Fibroblast of skin of right biceps (primary cell): ENCODE results near the gene CTU2.
A peak's percentile ranks its signal among the peaks of the same experiment; 100 is the strongest.

ENCODE experiments used
- DNase-seq: peaks from one replicate; pipeline ENCODE4 v3.0.0-alpha.2; 2013

The CTU2 gene

DNA sequence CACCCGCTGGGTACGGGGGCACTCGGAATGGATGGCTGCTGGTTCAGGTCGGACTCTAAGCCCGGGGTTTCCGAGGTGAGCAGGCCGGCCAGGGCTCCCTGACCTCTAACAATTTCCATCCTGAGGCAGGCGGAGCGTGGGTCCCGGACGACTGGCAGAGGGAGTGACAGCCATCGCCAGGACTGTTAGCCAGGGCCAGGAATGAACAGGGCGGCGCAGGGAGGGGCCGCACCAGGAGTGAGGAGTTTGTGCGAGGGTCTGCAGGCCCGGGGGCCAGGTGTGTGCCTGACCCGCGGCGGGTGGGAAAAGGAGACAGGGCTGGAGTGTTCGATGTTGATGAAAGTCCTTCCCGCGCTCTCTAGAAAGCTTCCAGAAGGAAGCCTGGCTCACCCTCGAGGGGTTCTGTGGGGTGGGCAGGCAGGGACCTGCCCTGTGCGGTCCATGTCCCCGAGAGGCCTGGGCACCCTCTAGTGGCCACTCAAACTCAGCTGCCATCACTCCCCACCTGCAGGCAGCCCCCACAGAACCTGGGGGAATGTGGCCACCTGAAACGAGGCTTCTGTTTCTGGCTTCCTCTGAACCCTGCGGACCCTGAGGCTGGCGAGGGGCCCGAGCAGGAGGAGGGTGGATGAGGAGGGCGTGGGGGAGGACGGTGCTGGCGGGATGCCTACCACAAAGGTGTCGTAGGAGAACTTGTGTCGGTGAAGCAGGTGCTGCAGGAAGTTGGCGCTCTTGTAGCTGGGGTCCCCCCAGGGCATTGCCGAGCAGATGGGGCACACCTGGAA, 8.3 kb upstream of the CTU2 start:
- DNase-seq = no peak

DNA sequence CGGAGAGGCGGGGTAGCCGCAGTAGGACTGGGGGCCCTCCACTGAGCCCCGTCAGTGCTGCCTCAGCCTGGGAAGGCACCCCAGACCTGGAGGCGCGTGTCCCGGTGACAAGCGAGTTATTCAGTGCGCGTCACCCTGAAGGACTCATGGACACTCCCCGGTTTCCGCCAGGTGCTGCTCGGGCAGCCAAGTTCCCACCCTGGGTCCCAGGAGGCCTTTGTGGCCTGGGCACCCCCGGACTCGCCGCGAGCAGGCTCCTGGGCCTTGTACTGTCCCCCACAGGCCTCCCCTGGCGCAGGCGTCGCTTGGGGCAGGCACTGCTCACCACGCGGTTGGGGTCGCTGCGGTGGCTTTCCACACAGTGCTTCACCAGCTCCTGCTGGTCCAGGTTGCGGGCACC, 7.7 kb upstream of the CTU2 start:
- no peak for DNase-seq

DNA sequence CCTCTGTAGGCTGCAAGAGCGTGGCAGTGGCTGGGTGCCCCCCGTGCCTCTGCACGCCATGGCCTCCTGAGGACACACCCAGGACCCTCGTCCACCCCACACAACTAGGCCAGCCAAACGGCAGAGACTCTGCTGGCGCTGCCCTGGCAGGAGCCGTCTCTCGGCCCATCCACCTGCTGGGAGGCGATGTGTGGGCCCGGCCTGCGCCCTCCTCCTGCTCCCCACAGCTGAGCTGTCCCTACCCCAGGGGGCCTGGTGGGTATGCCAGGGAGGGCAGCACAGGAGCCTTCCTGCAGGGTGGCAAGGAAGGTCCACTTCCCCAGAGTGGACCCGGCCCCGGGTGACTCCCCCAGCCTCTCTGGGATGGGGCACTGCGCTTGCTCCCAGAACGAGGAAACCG, 7.1 kb upstream of the CTU2 start:
- DNase-seq = no peak

DNA sequence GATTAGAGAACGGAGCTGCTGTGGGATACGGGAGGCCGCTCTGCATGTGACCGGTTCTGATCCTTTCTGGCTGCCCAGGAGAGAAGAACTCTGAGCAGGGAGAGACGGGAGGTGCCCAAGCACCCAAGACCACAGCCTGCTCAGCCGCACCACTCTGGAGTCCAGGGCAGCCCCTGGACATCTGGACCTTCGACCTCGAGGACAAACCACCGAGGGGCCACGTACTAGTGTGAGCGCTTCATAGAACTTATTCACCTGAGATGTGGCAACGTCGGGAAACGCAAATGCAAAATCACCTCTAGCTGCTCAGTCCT, 6.0 kb upstream of the CTU2 start:
- DNase-seq = no peak

DNA sequence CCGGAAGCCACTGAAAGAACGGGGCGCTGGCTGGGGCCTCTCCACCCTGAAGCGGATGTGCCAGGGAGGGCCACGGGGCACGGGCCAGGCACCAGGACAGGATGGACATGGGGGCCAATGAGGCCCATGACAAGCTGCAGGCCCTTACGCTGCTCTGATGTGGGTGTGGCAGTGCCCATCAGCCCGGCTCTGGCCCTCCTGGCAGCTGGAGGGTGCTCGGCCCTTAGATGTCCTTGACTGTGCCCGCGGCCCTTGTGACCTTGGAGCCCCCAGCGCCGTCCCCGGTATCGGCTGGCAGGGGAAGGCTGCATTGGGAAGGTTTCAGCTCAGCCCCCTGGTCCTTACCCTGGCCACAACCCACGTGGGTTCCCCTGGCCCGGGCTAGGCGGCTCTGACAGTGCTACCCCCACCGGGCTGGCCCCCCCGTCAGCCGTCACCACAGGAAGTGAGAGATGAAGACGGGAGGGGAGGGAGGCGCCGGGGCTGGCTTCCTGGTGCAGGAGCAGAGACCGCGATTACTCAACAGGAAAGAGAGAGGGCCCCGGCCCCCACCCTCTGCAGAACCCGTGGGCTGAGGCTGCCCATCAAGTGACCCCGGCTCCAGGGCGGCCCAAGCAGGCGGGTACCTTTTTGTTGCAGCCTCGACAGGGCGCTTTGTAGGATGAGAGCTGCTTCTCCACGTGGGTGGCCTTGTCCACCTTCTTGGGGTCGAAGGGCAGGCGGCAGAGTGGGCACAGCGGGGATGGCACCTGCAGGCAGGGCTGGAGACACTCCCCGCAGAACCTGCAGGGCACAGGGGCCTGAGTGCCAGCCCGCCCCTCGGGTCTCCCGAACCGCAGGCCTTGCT, 5.4 kb upstream of the CTU2 start:
- DNase-seq = peak; percentile 83

DNA sequence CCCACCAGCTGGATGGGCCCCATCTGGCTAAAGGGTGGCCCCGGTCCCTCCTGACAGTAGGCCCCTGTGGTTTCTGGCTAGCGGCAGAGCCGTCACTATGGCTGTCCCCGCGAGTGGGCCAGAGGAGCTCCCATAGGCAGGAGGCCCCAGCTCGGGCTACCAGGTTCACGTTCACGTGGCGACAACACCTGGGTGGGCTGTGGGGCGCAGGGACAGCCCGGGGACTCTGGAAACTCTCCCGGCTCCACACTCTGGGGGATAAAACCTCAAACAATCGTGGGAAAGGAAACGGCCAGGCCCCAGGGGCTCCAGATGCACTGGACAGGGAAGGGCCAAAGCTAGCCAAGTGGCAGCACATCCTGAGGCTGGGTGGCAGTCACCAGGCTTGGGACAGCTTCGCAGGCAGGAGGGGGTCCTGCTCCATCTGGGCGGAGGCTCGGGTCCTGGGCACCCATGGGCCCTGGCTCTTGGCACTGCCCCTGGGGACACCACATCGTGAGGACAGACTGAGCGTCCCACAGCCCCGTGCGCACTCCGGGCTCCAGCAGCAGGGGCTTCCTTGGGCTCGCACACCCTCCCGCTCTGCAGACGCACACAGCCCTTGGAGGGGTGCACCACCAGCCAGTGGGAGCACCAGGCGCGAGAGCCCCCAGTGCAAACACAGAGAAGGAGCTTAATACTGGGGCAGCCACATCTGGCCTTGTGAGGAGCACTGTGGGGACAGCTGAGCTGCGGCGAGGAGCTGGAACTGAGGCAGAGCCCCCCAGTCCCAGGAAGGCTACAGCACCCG, 4.5 kb upstream of the CTU2 start:
- DNase-seq = no peak

DNA sequence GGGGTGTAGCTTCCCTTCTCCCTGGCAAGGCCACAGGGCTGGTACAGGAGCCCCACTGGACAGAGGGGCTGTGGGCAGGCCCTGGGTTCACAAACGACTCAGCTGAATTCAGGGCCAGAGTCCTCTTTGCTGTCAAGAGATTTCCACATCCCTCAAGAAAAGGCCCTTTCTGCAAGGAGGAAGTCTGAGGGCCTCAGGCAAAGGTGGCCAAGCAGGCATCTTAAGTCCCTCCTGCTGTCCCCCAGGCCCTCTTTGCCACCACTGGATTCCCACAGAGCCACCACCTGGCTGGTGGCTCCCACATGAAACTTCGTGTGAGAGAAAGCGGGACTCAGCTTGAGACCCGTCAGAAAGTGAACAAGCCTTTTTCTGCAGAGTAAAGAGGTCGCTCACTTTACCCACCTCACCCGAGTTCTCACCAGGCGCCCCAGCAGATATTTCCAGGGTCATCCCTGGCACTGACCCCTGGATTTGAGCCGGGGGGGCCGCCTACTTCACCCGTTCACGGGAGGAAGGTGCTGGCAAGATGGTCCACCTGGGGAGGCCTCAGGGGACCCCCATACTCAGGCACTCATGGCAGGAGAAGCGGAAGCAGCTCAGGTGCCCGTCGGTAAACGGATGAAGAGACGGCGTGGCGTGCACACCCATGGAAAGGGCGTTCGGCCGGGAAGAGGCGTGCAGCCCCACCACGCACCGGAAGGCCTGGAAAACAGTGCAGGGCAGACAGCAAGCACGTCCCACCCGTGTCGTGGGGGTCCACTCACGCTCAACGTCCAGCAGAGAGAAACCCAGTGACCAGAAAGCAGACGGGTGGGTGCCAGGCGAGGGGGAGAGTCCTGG, 3.7 kb upstream of the CTU2 start:
- no peak for DNase-seq

DNA sequence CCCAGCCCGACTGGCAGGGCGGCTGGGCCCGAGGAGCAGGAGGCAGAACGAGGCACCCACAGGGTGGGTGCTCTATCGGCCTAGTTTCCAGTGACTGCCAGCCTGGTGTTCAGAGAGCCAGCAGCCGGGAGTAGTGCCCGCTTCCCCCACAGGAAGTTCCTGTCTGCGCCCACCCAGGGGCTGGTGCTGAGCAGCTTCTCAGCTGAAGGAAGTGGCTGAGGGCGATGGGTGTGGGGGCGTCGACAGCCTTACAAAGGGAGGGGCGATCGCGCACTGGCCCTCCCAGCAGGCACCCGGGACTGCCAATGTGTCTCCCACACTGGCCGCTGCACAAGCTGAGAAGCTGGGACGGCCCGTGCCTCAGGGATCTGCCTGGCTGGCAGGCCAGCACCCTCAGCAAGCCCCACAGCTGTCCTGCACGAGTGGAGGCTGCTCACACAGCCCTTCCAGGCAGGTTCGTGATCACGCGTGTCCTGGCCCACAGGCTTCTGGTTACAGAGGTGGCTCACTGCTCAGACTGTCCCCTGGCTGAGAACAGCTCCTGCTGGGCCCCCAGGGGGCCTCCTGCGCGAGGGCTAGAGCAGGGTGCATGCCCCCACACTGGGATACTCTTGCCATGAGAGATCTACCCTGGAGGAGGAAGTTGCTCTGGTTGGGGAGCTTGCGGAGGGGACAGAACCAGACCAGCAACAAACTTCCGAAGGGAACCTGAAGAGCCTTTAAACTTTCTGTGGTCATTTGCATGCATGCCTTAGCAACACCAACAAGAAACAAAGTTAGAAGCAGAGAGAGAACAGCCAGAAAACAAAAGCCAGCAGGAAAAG, 2.6 kb upstream of the CTU2 start:
- no peak for DNase-seq

DNA sequence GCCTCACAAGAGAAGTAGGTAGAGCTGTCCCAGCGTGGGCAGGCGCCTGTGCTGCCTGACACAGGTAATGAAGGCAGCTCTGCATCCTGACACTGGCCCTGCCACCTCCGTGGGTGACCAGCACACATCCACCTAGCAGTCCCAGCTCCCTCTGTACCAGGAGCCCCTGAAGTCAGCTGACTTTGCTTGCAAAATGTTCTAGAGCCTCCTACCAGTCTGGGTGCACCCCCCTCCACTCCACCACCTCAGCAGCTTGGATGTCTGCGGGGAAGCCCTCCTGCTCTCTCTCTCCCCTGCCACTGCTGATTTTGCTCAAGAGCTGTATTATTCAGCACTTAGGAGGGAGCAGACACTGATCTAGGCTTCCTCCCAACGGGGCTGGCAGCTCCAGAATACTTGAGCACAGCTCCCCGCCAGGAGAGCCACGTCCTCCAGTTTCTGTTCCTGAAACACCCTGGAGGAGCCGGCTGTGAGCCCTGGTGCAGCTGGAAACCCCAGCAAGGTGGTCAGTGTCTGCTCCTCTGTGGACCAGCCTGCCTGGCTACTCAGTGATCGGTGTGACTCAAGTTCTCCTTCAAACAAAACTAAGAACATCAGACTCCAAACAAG, 1.1 kb upstream of the CTU2 start:
- no peak for DNase-seq

DNA sequence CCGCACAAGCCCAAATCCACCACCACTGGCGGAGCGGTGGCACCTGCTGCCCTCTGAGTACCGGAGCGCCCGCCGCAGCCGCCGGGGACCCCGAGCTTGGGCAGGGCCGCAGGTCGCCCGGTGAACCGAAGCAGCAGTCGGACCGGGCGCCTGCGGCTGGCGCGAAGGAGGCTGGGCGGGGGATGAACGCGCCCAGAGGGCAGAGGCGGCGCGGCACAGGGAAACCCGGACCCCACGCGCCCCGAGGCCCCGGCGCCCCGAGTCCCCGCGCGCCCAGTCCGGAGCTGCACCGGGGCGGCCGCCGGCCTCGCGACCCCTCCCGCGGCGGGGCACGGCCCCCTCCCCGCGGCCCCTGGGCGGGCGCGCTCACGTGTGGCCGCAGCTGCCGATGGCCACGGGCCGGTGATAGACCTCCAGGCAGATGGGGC, 488 bp upstream of the CTU2 start:
- DNase-seq = no peak

DNA sequence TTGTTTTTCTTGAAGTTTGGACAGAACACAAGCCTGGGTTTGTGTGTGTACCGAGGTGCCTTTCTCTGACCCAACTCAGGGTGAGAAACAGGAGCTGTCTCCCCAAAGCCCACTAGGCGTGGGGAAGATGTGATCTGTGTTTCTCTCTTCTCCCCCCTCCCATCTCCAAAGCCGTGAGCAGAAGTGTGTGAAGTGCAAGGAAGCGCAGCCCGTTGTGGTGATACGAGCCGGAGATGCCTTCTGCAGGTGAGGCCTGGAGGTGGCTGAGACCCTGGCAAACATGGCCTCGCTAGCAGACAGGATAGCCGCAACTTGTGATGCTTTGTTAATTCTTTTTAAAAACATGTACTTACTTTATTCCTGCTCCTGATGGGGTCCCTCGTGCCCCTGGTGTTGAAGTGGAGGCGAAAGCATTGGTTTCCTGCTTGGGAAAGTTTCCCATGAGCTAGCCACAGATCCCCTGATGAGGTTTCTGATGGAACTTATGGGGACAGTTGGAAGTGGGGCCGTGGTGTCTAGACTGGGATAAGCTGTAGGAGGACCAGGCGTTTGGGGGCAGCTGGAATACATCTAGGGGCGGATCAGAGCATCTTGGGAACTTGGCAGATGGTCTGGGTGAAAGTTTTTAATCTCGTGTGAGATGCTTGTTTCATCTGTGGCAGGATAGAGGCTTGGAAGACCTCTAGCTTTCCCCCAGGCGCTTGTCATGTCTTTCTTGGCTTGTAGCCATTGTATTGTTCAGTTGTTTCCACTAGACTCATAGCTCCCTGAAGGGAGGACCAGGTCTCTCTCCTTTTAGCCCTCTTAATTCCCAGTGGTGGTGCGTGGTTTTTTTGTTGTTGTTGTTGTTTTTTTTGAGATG, 893 bp downstream of the CTU2 start:
- no peak for DNase-seq

DNA sequence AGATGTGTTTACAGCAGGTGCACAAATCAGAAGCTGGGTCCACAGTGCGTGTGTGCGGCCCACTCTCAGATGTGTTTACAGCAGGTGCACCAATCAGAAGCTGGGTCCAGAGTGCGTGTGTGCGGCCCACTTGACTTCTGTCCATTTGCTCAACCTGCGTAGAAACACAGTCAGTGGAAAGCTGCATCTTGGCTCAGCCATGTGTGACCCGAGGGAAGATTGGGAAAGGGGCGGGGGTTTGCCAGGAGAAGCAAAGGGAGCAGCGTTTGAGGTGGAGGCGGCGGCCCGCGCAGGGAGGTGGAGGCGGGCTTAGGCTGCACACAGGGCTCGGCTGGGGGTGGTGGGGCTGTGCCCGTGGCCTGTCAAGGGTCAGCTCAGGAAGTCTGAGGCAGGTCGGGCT, 4.3 kb downstream of the CTU2 start:
- DNase-seq = no peak

DNA sequence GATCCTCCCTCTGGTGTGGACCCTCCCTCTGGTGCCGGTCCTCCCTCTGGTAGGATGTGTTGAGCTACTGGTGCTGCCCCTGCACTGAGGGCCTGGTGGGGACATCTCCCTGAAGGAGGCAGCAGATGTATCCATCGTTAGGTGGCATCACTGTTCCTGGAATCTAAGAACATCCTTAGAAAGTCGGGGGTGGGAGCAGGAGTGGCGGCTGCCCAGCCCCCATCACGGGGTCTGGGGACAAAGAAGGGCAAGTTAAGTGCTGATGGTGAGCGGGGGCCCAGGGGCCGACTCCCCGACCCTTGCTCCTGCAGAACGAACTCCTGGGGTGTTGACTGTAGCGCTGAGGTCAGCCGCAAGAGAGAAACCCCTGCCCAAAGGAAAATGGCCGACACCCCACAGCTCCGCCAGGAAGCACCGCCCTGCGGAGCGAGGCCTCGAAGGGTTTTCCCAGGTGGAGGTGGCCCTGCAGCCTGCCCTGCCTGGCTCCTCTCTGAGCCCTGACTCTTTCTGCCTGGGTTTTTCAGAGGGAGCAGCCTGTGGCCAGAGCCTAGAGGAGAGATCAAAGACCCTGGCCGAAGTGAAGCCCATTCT, 5.5 kb downstream of the CTU2 start:
- DNase-seq = no peak

DNA sequence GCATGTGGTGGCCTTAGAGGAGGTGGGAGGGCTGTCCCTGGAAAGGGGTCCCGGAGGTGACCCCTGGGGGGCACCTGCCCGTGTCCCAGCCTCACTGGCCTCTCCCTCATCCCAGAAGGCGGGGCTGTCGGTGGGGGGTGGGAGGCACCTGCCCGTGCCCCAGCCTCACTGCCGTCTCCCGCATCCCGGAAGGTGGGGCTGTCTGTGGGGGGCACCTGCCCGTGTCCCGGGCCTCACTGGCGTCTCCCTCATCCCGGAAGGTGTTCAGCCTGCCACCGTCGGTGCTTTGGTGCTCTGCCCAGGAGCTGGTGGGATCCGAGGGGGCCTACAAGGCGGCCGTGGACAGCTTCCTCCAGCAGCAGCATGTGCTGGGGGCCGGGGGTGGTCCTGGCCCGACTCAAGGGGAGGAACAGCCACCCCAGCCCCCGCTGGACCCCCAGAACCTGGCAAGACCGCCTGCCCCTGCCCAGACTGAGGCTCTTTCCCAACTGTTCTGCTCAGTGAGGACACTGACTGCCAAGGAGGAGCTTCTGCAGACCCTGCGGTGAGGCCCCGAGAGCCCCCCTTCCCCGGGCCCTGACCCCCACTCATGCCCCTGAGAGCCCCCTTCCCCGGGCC, 6.2 kb downstream of the CTU2 start:
- DNase-seq = no peak

DNA sequence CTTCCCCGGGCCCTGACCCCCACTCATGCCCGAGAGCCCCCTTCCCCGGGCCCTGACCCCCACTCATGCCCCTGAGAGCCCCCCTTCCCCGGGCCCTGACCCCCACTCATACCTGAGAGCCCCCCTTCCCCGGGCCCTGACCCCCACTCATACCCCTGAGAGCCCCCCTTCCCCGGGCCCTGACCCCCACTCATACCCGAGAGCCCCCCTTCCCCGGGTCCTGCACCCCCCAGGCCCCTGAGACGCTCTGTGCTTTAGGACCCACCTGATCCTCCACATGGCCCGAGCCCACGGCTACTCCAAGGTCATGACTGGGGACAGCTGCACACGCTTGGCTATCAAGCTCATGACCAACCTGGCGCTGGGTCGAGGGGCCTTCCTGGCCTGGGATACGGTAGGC, 6.8 kb downstream of the CTU2 start:
- DNase-seq = no peak

DNA sequence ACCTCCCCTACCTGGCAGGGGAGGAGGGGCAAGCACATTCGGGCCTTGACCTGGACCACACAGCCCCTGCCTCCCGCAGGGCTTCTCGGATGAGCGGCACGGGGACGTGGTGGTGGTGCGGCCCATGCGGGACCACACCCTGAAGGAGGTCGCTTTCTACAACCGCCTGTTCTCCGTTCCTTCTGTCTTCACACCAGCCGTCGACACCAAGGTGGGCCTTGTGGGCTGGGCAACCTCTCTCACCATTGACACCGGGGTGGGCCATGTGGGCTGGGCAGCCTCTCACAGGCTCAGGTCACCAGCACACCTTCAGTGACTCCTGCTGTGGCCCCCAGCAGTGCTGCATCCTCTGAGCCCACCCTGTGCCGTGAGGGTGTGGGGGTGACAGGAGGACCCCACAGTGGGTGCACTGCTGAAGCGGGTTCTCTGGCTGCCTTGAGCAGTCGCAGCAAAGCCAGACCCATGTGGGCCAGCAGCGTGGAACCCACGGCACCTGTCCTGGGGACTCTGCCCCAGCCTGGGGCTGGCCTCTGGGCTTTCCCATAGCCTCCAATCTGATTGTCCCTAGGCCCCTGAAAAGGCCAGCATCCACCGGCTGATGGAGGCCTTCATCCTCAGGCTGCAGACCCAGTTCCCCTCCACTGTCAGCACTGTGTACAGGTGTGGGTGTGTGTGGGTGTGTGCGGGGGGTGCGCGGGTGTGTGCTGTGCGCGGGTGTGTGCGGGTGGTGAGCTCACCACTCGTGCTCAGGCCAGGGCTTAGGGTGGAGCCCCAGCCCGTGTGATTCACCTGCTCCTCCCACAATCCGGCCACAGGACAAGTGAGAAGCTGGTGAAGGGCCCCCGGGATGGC, 7.5 kb downstream of the CTU2 start:
- DNase-seq = no peak

DNA sequence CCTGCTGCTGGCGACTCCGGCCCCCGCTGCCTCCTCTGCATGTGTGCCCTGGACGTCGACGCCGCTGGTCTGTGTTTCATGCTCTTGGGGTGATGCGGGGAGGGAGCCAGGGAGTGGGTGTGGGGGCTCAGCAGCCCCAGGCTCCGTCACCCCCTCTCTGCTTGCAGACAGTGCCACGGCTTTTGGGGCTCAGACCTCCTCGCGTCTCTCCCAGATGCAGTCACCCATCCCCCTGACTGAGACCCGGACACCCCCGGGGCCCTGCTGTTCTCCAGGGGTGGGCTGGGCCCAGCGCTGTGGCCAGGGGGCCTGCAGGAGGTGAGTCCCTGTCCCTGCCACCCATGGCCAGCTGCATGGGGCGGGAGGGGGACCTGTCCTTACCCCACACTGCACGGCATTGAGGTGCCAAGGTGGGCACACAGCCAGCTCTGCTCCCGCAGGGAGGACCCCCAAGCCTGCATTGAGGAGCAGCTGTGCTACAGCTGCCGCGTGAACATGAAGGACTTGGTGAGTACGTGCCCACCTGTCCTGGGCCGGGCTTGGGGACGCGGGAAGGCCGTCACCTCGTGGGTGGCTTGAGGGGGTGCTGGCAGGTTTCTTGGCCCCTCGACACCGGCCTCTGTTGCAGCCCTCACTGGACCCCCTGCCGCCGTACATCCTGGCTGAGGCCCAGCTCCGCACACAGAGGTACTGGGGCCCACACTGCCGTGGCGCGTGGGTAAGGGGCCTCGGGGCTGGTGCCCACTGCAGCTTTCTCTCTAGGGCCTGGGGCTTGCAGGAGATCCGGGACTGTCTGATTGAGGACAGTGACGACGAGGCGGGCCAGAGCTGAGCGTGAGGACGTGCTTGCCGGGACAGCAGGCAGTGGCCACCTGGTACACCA, 8.4 kb downstream of the CTU2 start:
- DNase-seq = no peak
